Measurements from ENCODE around the gene PTPRN2. TPM values are rescaled to one million over a fixed set of nuclear protein-coding genes. Genes with fewer than 3 reads are reported as not detected.

Gene PTPRN2
- total RNA-seq, 1 experiment from 2014 or later = 2.1 TPM

DNA sequence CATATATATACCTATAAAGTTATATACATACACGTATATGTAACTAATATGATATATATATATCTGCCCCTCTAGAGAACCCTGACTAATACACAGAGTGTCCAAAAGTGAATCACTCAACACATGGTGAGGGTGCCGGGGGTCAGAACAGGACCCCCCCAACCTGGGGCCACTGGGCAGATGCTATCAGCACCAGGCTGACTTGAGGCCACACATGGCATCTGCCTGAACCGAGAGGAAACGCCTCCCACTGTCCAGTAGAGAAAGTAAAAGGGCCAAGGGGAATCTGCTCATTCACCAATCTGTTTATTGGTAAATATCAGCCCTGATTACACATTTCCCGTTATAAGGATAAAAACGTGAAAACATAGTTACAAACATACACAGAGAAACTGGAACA, 218.3 kb downstream of the PTPRN2 start:
- intact Hi-C loops (cut with micrococcal nuclease) = no loop called here
- peaks cover 2% of the 10 kb centered on the region; the same call in 1 of the 2 replicates for H3K27me3 ChIP-seq (ENCODE audit: insufficient read depth, low read length)
- H3K4me3 ChIP-seq (replicated peaks in 1 of 2; ENCODE audit: low read depth in 1 of 2, low read length in 2 of 2) = no peak overlapping the region
- no peak overlapping the region for H3K27ac ChIP-seq (ENCODE audit: low read depth, low read length)
- TF ChIP-seq YY1 (IDR thresholded peaks at IDR 0.05; ENCODE audit: extremely low read depth, insufficient replicate concordance, low read depth, low read length) = no peak
- TF ChIP-seq RAD21 (IDR thresholded peaks at IDR 0.05; ENCODE audit: low read depth) = no peak
- TF ChIP-seq, protein P1, sequence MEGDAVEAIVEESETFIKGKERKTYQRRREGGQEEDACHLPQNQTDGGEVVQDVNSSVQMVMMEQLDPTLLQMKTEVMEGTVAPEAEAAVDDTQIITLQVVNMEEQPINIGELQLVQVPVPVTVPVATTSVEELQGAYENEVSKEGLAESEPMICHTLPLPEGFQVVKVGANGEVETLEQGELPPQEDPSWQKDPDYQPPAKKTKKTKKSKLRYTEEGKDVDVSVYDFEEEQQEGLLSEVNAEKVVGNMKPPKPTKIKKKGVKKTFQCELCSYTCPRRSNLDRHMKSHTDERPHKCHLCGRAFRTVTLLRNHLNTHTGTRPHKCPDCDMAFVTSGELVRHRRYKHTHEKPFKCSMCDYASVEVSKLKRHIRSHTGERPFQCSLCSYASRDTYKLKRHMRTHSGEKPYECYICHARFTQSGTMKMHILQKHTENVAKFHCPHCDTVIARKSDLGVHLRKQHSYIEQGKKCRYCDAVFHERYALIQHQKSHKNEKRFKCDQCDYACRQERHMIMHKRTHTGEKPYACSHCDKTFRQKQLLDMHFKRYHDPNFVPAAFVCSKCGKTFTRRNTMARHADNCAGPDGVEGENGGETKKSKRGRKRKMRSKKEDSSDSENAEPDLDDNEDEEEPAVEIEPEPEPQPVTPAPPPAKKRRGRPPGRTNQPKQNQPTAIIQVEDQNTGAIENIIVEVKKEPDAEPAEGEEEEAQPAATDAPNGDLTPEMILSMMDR (IDR thresholded peaks at IDR 0.05 in 2 of 3, conservative IDR thresholded peaks at IDR 0.05 in 1 of 3; ENCODE audit: borderline replicate concordance in 1 of 3, insufficient read depth in 1 of 3, low read depth in 2 of 3, low read length in 2 of 3) = no peak
- H3K9me3 ChIP-seq (ENCODE audit: control insufficient read depth in 1 of 2, insufficient read depth in 1 of 2, low read depth in 1 of 2, low read length in 2 of 2) = no peaks in the 10 kb centered on the region
- no peaks in the 10 kb centered on the region for H3K79me2 ChIP-seq (ENCODE audit: insufficient read depth, low read length)
- no peaks in the 10 kb centered on the region for H3K9me2 ChIP-seq (ENCODE audit: insufficient read depth)
- H3K36me3 ChIP-seq (ENCODE audit: control insufficient read depth in 1 of 2, insufficient read depth in 2 of 2, low read length in 2 of 2) = no peaks in the 10 kb centered on the region
- no TSS peak for BruUV-seq (replicated peaks)
- CTCF ChIA-PET = no interaction called here
- H2AFZ ChIP-seq (ENCODE audit: low read depth, low read length, poor library complexity, severe bottlenecking) = no peak overlapping the region
- H4K20me1 ChIP-seq (ENCODE audit: insufficient read depth) = no peaks in the 10 kb centered on the region
- H3K4me1 ChIP-seq (ENCODE audit: control insufficient read depth in 1 of 2, insufficient read depth in 2 of 2, low read length in 2 of 2) = no peaks in the 10 kb centered on the region
- POLR2A ChIA-PET = no interaction called here
- ATAC-seq = no peak
- no peak for DNase-seq (ENCODE audit: low read depth, low spot score)
- no peak overlapping the region for H3K9ac ChIP-seq (ENCODE audit: low read length)
- RAD21 ChIA-PET (ENCODE audit: low non-redundant PET in 1 of 2, low total read pairs in 2 of 2, uncharacterized antibody in 2 of 2, unreplicated experiment in 2 of 2) = no interaction called here
- H3K4me2 ChIP-seq (ENCODE audit: low read length) = no peak overlapping the region

DNA sequence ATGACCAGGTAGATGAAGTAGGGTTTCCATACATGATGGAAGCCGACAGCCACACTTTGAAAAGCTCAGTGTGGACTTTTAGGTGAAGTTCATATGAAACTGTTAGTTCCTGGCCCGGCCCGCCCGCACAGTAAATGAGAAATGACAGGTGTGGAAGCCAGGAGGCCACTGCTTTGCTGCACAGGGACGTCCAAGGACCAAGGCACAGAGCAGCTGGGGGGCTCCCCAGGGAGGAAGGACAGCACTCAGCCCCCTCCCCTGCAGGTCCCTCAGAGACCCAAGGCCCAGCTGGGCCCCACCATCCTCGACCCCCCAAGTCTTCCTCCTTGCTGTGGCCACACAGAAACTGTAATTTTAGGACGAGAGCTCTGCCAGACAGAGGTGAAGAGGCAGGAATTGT, 219.2 kb downstream of the PTPRN2 start:
- no peak overlapping the region for H3K9ac ChIP-seq (ENCODE audit: low read length)
- TF ChIP-seq ZNF274 (IDR thresholded peaks at IDR 0.05; ENCODE audit: low read depth, low read length) (no peak), POLR2A (IDR thresholded peaks at IDR 0.05; ENCODE audit: borderline replicate concordance, extremely low read depth, insufficient read depth, insufficient read length) (no peak), EZH2 (IDR thresholded peaks at IDR 0.05) (no peak), SP1 (IDR thresholded peaks at IDR 0.05; ENCODE audit: low read depth) (no peak), TCF7L2 (IDR thresholded peaks at IDR 0.05; ENCODE audit: borderline replicate concordance, extremely low read depth, insufficient read depth, insufficient read length) (no peak), RAD21 (IDR thresholded peaks at IDR 0.05; ENCODE audit: low read depth) (no peak), JUND (IDR thresholded peaks at IDR 0.05) (no peak), EGR1 (IDR thresholded peaks at IDR 0.05; ENCODE audit: low read depth) (no peak), ZFX (IDR thresholded peaks at IDR 0.05) (no peak)
- TF ChIP-seq, protein P1 (IDR thresholded peaks at IDR 0.05 in 2 of 3, conservative IDR thresholded peaks at IDR 0.05 in 1 of 3; ENCODE audit: borderline replicate concordance in 1 of 3, insufficient read depth in 1 of 3, low read depth in 2 of 3, low read length in 2 of 3) = no peak
- TF ChIP-seq, protein P2, sequence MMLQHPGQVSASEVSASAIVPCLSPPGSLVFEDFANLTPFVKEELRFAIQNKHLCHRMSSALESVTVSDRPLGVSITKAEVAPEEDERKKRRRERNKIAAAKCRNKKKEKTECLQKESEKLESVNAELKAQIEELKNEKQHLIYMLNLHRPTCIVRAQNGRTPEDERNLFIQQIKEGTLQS (IDR thresholded peaks at IDR 0.05) = no peak
- TF ChIP-seq, protein P3, sequence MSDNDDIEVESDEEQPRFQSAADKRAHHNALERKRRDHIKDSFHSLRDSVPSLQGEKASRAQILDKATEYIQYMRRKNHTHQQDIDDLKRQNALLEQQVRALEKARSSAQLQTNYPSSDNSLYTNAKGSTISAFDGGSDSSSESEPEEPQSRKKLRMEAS (IDR thresholded peaks at IDR 0.05) = no peak
- H3K27ac ChIP-seq (ENCODE audit: low read depth, low read length) = no peak overlapping the region
- H3K9me3 ChIP-seq (ENCODE audit: control insufficient read depth in 1 of 2, insufficient read depth in 1 of 2, low read depth in 1 of 2, low read length in 2 of 2) = no peaks in the 10 kb centered on the region
- no peak overlapping the region for H3K4me3 ChIP-seq (replicated peaks in 1 of 2; ENCODE audit: low read depth in 1 of 2, low read length in 2 of 2)
- H3K79me2 ChIP-seq (ENCODE audit: insufficient read depth, low read length) = no peaks in the 10 kb centered on the region
- CTCF ChIA-PET = no interaction called here
- H2AFZ ChIP-seq (ENCODE audit: low read depth, low read length, poor library complexity, severe bottlenecking) = no peak overlapping the region
- intact Hi-C loops (cut with micrococcal nuclease) = no loop called here
- H3K36me3 ChIP-seq (ENCODE audit: control insufficient read depth in 1 of 2, insufficient read depth in 2 of 2, low read length in 2 of 2) = no peaks in the 10 kb centered on the region
- no TSS peak for BruUV-seq (replicated peaks)
- no peaks in the 10 kb centered on the region for H3K4me1 ChIP-seq (ENCODE audit: control insufficient read depth in 1 of 2, insufficient read depth in 2 of 2, low read length in 2 of 2)
- DNase-seq (ENCODE audit: low read depth, low spot score) = no peak
- no peak overlapping the region for H3K4me2 ChIP-seq (ENCODE audit: low read length)
- POLR2A ChIA-PET = no interaction called here
- no peaks in the 10 kb centered on the region for H4K20me1 ChIP-seq (ENCODE audit: insufficient read depth)
- no peaks in the 10 kb centered on the region for H3K9me2 ChIP-seq (ENCODE audit: insufficient read depth)
- ATAC-seq = no peak
- peaks cover 2% of the 10 kb centered on the region; the same call in 1 of the 2 replicates for H3K27me3 ChIP-seq (ENCODE audit: insufficient read depth, low read length)
- RAD21 ChIA-PET (ENCODE audit: low non-redundant PET in 1 of 2, low total read pairs in 2 of 2, uncharacterized antibody in 2 of 2, unreplicated experiment in 2 of 2) = no interaction called here
